H9 (cell line): ENCODE measurements around the gene LAYN. TPM values are rescaled to one million over a fixed set of nuclear protein-coding genes. Genes with fewer than 3 reads are reported as not detected.

Experiments used
- DNase-seq: peaks from one replicate; pipeline ENCODE4 v3.0.0-alpha.2; 2017
- H2AFZ ChIP-seq: one replicate; pipeline ENCODE4 v1.6.1; 2013; ENCODE audit warnings: mild to moderate bottlenecking, low read length, control low read depth, moderate library complexity
- H2AK5ac ChIP-seq: 2 replicates; pipeline ENCODE4 v1.6.1; 2013; ENCODE audit warnings: low read length, control low read depth, mixed read lengths; ENCODE audit not compliant: insufficient read length
- H2BK120ac ChIP-seq: one replicate; pipeline ENCODE4 v1.6.1; 2013; ENCODE audit warnings: low read depth, mild to moderate bottlenecking, low read length, control low read depth, inconsistent platforms; ENCODE audit not compliant: poor library complexity, severe bottlenecking
- H2BK12ac ChIP-seq: 2 replicates; pipeline ENCODE4 v1.6.1; 2013; ENCODE audit warnings: low read length, control low read depth, mixed read lengths, low read depth; ENCODE audit not compliant: insufficient read length
- H2BK15ac ChIP-seq: 2 replicates; pipeline ENCODE4 v1.6.1; 2013; ENCODE audit warnings: low read depth, low read length, control low read depth
- H2BK20ac ChIP-seq: one replicate; pipeline ENCODE4 v1.6.1; 2013; ENCODE audit warnings: low read depth, mild to moderate bottlenecking, low read length, control low read depth, inconsistent platforms; ENCODE audit not compliant: poor library complexity, severe bottlenecking
- H2BK5ac ChIP-seq: 2 replicates; pipeline ENCODE4 v1.6.1; 2013; ENCODE audit warnings: low read length, control low read depth, mixed read lengths; ENCODE audit not compliant: insufficient read length
- H3K14ac ChIP-seq: 2 replicates; pipeline ENCODE4 v1.6.1; 2013; ENCODE audit warnings: low read length, control low read depth; ENCODE audit not compliant: insufficient read depth
- H3K18ac ChIP-seq: 2 replicates; pipeline ENCODE4 v1.6.1; 2013; ENCODE audit warnings: low read depth, mild to moderate bottlenecking, mixed read lengths, low read length, control low read depth; ENCODE audit not compliant: insufficient read length
- H3K23ac ChIP-seq: 2 replicates; pipeline ENCODE4 v1.6.1; 2013; ENCODE audit warnings: low read length, control low read depth, mixed read lengths, low read depth; ENCODE audit not compliant: insufficient read length
- H3K23me2 ChIP-seq: 2 replicates; pipeline ENCODE4 v1.6.1; 2013; ENCODE audit warnings: low read depth, mild to moderate bottlenecking, mixed read lengths, low read length, control low read depth; ENCODE audit not compliant: insufficient read length, poor library complexity, severe bottlenecking
- H3K27ac ChIP-seq: 2 replicates; pipeline ENCODE4 v1.5.1; 2013; ENCODE audit warnings: low read length, control low read depth, mixed read lengths, low read depth; ENCODE audit not compliant: insufficient read length
- H3K27me3 ChIP-seq: 2 replicates; pipeline ENCODE4 v1.6.1; 2013; ENCODE audit warnings: low read length, control low read depth, inconsistent platforms; ENCODE audit not compliant: insufficient read depth
- H3K4ac ChIP-seq: 2 replicates; pipeline ENCODE4 v1.6.1; 2013; ENCODE audit warnings: low read depth, mild to moderate bottlenecking, control low read depth, inconsistent platforms, low read length, moderate library complexity
- H3K4me1 ChIP-seq: 2 replicates; pipeline ENCODE4 v1.6.1; 2013; ENCODE audit warnings: low read length, control low read depth, inconsistent platforms; ENCODE audit not compliant: insufficient read depth
- H3K4me2 ChIP-seq: 2 replicates; pipeline ENCODE4 v1.6.1; 2013; ENCODE audit warnings: low read length, control low read depth, mixed read lengths; ENCODE audit not compliant: insufficient read length, insufficient read depth
- H3K56ac ChIP-seq: 2 replicates; pipeline ENCODE4 v1.6.1; 2013; ENCODE audit warnings: low read depth, mild to moderate bottlenecking, mixed read lengths, low read length, control low read depth; ENCODE audit not compliant: insufficient read length
- H3K79me1 ChIP-seq: 2 replicates; pipeline ENCODE4 v1.6.1; 2013; ENCODE audit warnings: low read depth, mild to moderate bottlenecking, moderate library complexity, low read length, control low read depth, inconsistent platforms; ENCODE audit not compliant: insufficient read depth, poor library complexity, severe bottlenecking
- H3K79me2 ChIP-seq: 2 replicates; pipeline ENCODE4 v1.6.1; 2013; ENCODE audit warnings: low read length, control low read depth, inconsistent platforms; ENCODE audit not compliant: insufficient read depth
- H3K9ac ChIP-seq: 2 replicates; pipeline ENCODE4 v1.6.1; 2013; ENCODE audit warnings: low read length, control low read depth, mixed read lengths; ENCODE audit not compliant: insufficient read length; ENCODE audit errors: extremely low read depth
- H3K9me3 ChIP-seq: one replicate; pipeline ENCODE4 v1.6.1; 2013; ENCODE audit warnings: low read depth, low read length, inconsistent platforms; ENCODE audit not compliant: control insufficient read depth
- H3T11ph ChIP-seq: one replicate; pipeline ENCODE4 v1.6.1; 2013; ENCODE audit warnings: mild to moderate bottlenecking, low read length, control low read depth, inconsistent platforms
- H4K20me1 ChIP-seq: one replicate; pipeline ENCODE4 v1.6.1; 2013; ENCODE audit not compliant: control insufficient read depth, insufficient read length, insufficient read depth
- H4K5ac ChIP-seq: 2 replicates; pipeline ENCODE4 v1.6.1; 2013; ENCODE audit warnings: low read depth, mild to moderate bottlenecking, mixed read lengths, low read length, control low read depth; ENCODE audit not compliant: insufficient read length
- H4K8ac ChIP-seq: replicated peaks from 2 replicates; pipeline ENCODE4 v1.6.1; 2013; ENCODE audit warnings: low read length, control low read depth, mixed read lengths, low read depth; ENCODE audit not compliant: insufficient read length
- H4K91ac ChIP-seq: 2 replicates; pipeline ENCODE4 v1.6.1; 2013; ENCODE audit warnings: low read depth, mild to moderate bottlenecking, moderate library complexity, mixed read lengths, low read length, control low read depth; ENCODE audit not compliant: insufficient read length
- H3K27ac Mint-ChIP-seq, 3 experiments: 2 replicates in 2 of 3; 3 replicates in 1 of 3; pipeline ENCODE4 v1.8.0; 2020 to 2021; ENCODE audit warnings: mixed read lengths in 3 of 3, mild to moderate bottlenecking in 1 of 3, moderate library complexity in 1 of 3
- H3K27me3 Mint-ChIP-seq: 2 replicates; pipeline ENCODE4 v1.8.0; 2021; ENCODE audit warnings: low read depth, mild to moderate bottlenecking, moderate library complexity, mixed read lengths
- H3K36me3 Mint-ChIP-seq, 3 experiments: 2 replicates in 2 of 3; 3 replicates in 1 of 3; pipeline ENCODE4 v1.8.0; 2020 to 2021; ENCODE audit warnings: low read depth in 3 of 3, mixed read lengths in 3 of 3; ENCODE audit not compliant: insufficient read depth in 1 of 3
- H3K4me1 Mint-ChIP-seq, 2 experiments: 2 replicates each; pipeline ENCODE4 v1.8.0; 2020; ENCODE audit warnings: mixed read lengths in 2 of 2
- H3K4me3 Mint-ChIP-seq, 2 experiments: 2 replicates in 1 of 2; 3 replicates in 1 of 2; pipeline ENCODE4 v1.8.0; 2020 to 2021; ENCODE audit warnings: mild to moderate bottlenecking in 2 of 2, mixed read lengths in 2 of 2, moderate library complexity in 1 of 2
- H3K9me3 Mint-ChIP-seq, 2 experiments: 2 replicates in 1 of 2; 3 replicates in 1 of 2; pipeline ENCODE4 v1.8.0; 2020; ENCODE audit warnings: mild to moderate bottlenecking in 2 of 2, mixed read lengths in 2 of 2, moderate library complexity in 1 of 2
- CTCF ChIP-seq: fragments of 200-600 bp; sonication (generic); conservative IDR thresholded peaks from 3 replicates; pipeline ENCODE4 v1.8.0; 2021; ENCODE audit warnings: antibody characterized with exemption, mild to moderate bottlenecking
- WGBS: extraction: QIAGEN DNeasy Blood & Tissue Kit; methylation state at CpG from one replicate; pipeline ENCODE4 v1.1.7; 2013; ENCODE audit warnings: missing lambda C conversion rate, low lambda C conversion rate, mixed read lengths; ENCODE audit not compliant: insufficient read length; ENCODE audit errors: extremely low coverage; 5-methylcytosine and 5-hydroxymethylcytosine counted together
- total RNA-seq: library from RNA; stranded (reverse); gene quantifications from 2 replicates; pipeline ENCODE4 v1.2.1, GENCODE V29; 2021

LAYN gene
- total RNA-seq, 1 experiment from 2014 or later, result 3.1 TPM

GRCh38 chr11:111527279-111527678 lies 13.2 kb upstream of the LAYN start:
- no peak overlapping the region for H4K5ac ChIP-seq
- Mint-ChIP-seq H3K27ac (no peak overlapping the region), H3K4me3 (no peak overlapping the region), H3K9me3 (no peaks in the 10 kb centered on the region), H3K27me3 (no peaks in the 10 kb centered on the region), H3K4me1 (peaks cover 5% of the 10 kb centered on the region in 2 experiments; a peak in 3 of 4 replicates), H3K36me3 (no peaks in the 10 kb centered on the region)
- no peak overlapping the region for H3K4ac ChIP-seq
- H3K18ac ChIP-seq, result no peak overlapping the region
- DNase-seq, result no peak
- H3T11ph ChIP-seq, result no peak overlapping the region
- no peaks in the 10 kb centered on the region for H4K20me1 ChIP-seq
- H2BK15ac ChIP-seq, result no peak overlapping the region
- no peak overlapping the region for H4K91ac ChIP-seq
- H2AK5ac ChIP-seq, result no peak overlapping the region
- no peak overlapping the region for H2BK12ac ChIP-seq
- H2BK20ac ChIP-seq, result no peak overlapping the region
- H3K14ac ChIP-seq, result no peak overlapping the region
- WGBS, result no CpG with 5 or more reads among the region's 1 CpG
- H3K23ac ChIP-seq, result no peak overlapping the region
- no peaks in the 10 kb centered on the region for H3K9me3 ChIP-seq
- H3K27ac ChIP-seq, result no peak overlapping the region
- no peak overlapping the region for H3K4me2 ChIP-seq
- H2BK120ac ChIP-seq, result no peak overlapping the region
- no peak overlapping the region for H2AFZ ChIP-seq
- no peak for TF ChIP-seq CTCF
- no peaks in the 10 kb centered on the region for H3K4me1 ChIP-seq
- H3K79me2 ChIP-seq, result no peaks in the 10 kb centered on the region
- no peak overlapping the region for H4K8ac ChIP-seq
- H3K23me2 ChIP-seq, result no peaks in the 10 kb centered on the region
- H3K56ac ChIP-seq, result no peak overlapping the region
- H3K79me1 ChIP-seq, result no peaks in the 10 kb centered on the region
- no peaks in the 10 kb centered on the region for H3K27me3 ChIP-seq
- no peak overlapping the region for H2BK5ac ChIP-seq
- H3K9ac ChIP-seq, result no peak overlapping the region
